AG04450 (cell line): Measurements from ENCODE around the gene LSM5. TPM values are rescaled to one million over a fixed set of nuclear protein-coding genes. Genes with fewer than 3 reads are reported as not detected.

Source experiments
- CTCF ChIA-PET: fragments of 300-600, 350-600 bp; formaldehyde crosslinking; extraction: SDS; loops from one replicate; lab custom pipeline; 2022; ENCODE audit warnings: antibody characterized with exemption, inconsistent platforms; lab: Charles Lee
- POLR2A ChIA-PET: fragments of 350-600 bp; formaldehyde crosslinking; extraction: SDS; loops from one replicate; lab custom pipeline; 2021; ENCODE audit warnings: antibody characterized with exemption, inconsistent platforms; lab: Yijun Ruan, JAX
- DNase-seq: peaks from one replicate; pipeline ENCODE4 v3.0.0-alpha.2; 2011; ENCODE audit warnings: low read depth, low spot score
- H3K27ac ChIP-seq: one replicate; pipeline ENCODE4 v1.5.1; 2012; ENCODE audit warnings: low read depth, low read length, control low read depth
- H3K27me3 ChIP-seq: one replicate; pipeline ENCODE4 v1.6.0; 2012; ENCODE audit warnings: low read length; ENCODE audit not compliant: control insufficient read depth, insufficient read depth
- H3K4me3 ChIP-seq: 2 replicates; pipeline ENCODE4 v1.5.1; 2011; ENCODE audit warnings: mild to moderate bottlenecking, low read depth, low read length, control low read depth
- H3K9me3 ChIP-seq: 2 replicates; pipeline ENCODE4 v1.5.1; 2012; ENCODE audit warnings: low read length; ENCODE audit not compliant: control insufficient read depth, insufficient read depth
- polyA plus RNA-seq: library from polyadenylated mRNA; depleted of rRNA; stranded (reverse); fragments of >200 nt; gene quantifications from 2 replicates; pipeline ENCODE4 v1.2.3, GENCODE V29; 2011
- TF ChIP-seq, protein P1 (sequence below): IDR thresholded peaks from 2 replicates; pipeline ENCODE4 v1.5.1; 2011; ENCODE audit warnings: low read depth, low read length, control low read depth, inconsistent platforms

Gene LSM5
- polyA plus RNA-seq, 1 experiment, result 36.7 TPM

DNA sequence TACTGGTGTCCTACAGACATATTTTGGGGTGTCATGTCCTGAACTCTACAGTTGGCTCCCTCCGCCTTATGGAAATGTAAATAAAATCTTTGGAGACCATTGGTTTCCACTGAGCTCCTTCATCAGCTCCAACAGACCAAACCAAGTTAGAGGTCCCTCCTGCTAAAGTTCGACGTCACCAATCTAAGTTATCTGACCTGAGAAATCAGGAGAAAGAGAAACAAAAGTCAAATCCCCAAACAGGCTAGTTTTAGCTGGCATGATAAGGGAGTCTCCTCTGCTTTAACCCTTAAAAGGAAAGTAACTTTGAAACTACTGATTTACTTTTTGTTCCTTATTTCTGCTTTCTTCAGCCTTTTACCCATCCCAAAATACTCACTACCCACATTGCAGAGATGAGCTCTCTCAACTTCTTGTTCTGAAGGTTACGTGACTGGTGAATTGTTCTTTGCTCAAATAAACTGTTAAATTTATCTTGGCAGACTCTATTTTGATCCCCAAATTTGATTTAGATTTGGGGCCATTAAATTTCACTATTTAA is 45.1 kb upstream of the LSM5 start:
- Histone ChIP-seq H3K27me3 (no peaks in the 10 kb centered on the region), H3K27ac (no peak overlapping the region), H3K9me3 (peaks cover 4% of the 10 kb centered on the region), H3K4me3 (no peak overlapping the region)
- POLR2A ChIA-PET, result no interaction called here
- CTCF ChIA-PET, result no interaction called here
- DNase-seq, result no peak
- TF ChIP-seq, protein P1, sequence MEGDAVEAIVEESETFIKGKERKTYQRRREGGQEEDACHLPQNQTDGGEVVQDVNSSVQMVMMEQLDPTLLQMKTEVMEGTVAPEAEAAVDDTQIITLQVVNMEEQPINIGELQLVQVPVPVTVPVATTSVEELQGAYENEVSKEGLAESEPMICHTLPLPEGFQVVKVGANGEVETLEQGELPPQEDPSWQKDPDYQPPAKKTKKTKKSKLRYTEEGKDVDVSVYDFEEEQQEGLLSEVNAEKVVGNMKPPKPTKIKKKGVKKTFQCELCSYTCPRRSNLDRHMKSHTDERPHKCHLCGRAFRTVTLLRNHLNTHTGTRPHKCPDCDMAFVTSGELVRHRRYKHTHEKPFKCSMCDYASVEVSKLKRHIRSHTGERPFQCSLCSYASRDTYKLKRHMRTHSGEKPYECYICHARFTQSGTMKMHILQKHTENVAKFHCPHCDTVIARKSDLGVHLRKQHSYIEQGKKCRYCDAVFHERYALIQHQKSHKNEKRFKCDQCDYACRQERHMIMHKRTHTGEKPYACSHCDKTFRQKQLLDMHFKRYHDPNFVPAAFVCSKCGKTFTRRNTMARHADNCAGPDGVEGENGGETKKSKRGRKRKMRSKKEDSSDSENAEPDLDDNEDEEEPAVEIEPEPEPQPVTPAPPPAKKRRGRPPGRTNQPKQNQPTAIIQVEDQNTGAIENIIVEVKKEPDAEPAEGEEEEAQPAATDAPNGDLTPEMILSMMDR, result no peak

DNA sequence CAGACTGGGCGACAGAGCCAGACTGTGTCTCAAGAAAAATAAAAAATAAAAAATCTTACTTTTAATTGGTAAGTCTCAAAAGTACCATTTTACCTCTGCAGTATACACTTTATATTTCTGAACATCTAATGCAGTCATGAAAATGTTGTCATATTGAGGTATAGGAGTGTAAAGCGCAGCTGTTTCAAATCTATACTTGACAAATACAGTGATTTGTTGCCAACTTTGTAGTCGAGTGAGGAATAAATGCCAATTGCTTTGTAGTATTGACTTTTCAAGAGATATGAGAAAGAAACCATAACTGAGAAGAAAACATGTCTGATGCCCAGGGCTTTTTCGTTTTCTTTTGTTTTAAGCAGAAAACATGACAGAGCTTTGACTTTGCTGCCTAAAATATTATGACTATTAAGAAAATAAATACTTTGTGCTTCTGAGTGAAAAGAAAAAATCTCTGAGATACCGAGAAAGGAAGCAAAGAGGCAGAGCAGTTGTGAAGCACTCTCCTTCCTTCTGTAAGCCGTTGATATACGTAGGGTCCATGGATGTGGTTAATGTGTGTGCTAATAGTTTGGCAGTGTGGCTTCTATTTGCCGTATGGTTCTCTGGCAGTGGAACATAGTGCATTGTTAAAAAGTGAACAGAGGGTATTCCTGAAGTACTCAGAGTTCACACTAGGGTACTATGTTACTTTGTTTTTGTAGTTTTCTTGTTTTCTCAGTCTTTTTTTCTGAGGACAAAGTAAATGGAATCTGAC is 43.3 kb upstream of the LSM5 start:
- ChIA-PET CTCF (no interaction called here), POLR2A (no interaction called here)
- H3K27me3 ChIP-seq, result no peaks in the 10 kb centered on the region
- H3K4me3 ChIP-seq, result no peak overlapping the region
- H3K27ac ChIP-seq, result no peak overlapping the region
- TF ChIP-seq, protein P1, result no peak
- no peak for DNase-seq
- H3K9me3 ChIP-seq, result peaks cover 4% of the 10 kb centered on the region

DNA sequence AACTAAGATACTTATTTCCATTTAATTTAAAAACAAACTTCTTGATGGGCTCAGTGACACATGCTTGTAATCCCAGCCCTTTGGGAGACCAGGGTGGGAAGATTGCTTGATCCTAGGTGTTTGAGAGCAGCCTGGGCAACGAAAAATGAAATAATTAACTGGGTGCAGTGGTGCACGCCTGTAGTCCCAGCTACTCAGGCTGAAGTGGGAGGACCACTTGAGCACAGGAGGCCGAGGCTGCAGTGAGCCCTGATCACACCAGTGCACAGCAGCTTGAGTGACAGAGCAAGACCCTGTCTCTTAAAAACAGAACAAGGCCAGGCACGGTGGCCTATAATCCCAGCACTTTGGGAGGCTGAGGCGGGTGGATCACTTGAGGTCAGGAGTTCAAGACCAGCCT is 42.5 kb upstream of the LSM5 start:
- POLR2A ChIA-PET, result no interaction called here
- Histone ChIP-seq H3K27me3 (no peaks in the 10 kb centered on the region), H3K27ac (no peak overlapping the region), H3K9me3 (peaks cover 4% of the 10 kb centered on the region), H3K4me3 (no peak overlapping the region)
- TF ChIP-seq, protein P1, result no peak
- CTCF ChIA-PET, result no interaction called here
- DNase-seq, result no peak

DNA sequence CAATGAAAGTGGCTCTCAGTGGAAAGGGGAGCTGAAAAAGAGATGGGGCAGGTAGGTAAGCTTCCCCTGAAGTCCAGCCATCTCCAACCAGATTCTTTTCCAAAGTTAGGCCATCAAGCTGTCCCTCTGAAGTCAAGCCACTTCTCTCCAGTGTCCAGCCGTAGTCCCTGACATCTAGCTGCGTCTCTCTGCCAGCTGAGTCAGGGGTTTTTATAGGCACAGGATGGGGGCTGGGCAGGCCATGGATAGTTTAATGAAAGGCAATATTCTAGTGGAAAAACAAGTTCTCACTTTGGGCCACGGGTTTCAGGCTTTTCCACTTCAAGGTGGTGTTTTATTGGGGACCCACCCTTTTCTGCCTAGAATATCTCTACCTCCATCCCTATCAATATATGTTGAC is 41.9 kb upstream of the LSM5 start:
- no peak overlapping the region for H3K4me3 ChIP-seq
- H3K9me3 ChIP-seq, result peaks cover 4% of the 10 kb centered on the region
- TF ChIP-seq, protein P1, result no peak
- no peaks in the 10 kb centered on the region for H3K27me3 ChIP-seq
- ChIA-PET POLR2A (no interaction called here), CTCF (no interaction called here)
- no peak overlapping the region for H3K27ac ChIP-seq
- no peak for DNase-seq

DNA sequence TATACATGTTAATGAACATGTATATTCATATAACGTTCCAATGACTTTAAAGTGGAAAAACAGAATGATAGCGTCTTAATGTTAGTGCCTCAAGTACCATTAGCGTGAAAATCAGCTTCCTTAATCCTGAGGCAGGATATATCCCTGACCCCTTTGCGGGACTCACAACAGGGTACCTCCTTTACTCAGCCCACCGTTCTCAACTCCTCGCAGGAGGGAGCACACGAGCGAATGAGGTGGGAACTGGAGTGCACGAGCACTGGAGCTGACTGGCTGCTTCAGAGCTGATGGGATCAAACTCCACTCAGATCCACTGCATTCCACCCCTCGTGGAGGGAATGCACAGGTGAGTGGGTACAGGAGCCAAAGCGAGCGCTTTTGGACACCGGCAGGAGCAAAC is 41.2 kb upstream of the LSM5 start:
- H3K27ac ChIP-seq, result no peak overlapping the region
- CTCF ChIA-PET, result no interaction called here
- TF ChIP-seq, protein P1, result no peak
- POLR2A ChIA-PET, result no interaction called here
- no peaks in the 10 kb centered on the region for H3K27me3 ChIP-seq
- DNase-seq, result no peak
- peaks cover 4% of the 10 kb centered on the region for H3K9me3 ChIP-seq
- no peak overlapping the region for H3K4me3 ChIP-seq
